CD4-positive, alpha-beta T cell (primary cell): ENCODE results near the gene PCDH9. TPM values are rescaled to one million over a fixed set of nuclear protein-coding genes. Genes with fewer than 3 reads are reported as not detected.
"Not testable (repeated sequence)": the region's sequence is repeated elsewhere in the genome, so short reads cannot be mapped to it uniquely, and the experiment has no call there.

Source experiments
- ATAC-seq: fragments of 200-7000 bp; cut with Tn5 transposase; one replicate; pipeline ENCODE4 v1.10.0; 2022; ENCODE audit warnings: mild to moderate bottlenecking; ENCODE audit not compliant: poor library complexity
- CTCF ChIA-PET: fragments of 350-600 bp; sonication (Branson Sonifier 250); formaldehyde crosslinking; loops from one replicate; lab custom pipeline; 2021; ENCODE audit warnings: antibody characterized with exemption, inconsistent platforms; lab: Charles Lee
- POLR2A ChIA-PET: fragments of 350-600 bp; sonication (Branson Sonifier 250); formaldehyde crosslinking; loops from one replicate; lab custom pipeline; 2021; ENCODE audit warnings: antibody characterized with exemption, inconsistent platforms; lab: Charles Lee
- DNase-seq, 14 experiments: peaks; one replicate each; pipeline ENCODE4 v3.0.0-alpha.2; 2013 to 2020; ENCODE audit warnings: mixed read lengths in 2 of 14
- H3K27ac ChIP-seq, 2 donors: one replicate each; pipeline versions ENCODE4 v1.5.1 to v1.7.0; 2013; ENCODE audit warnings: low read length in 2 of 2, low read depth in 1 of 2, mild to moderate bottlenecking in 1 of 2
- H3K27me3 ChIP-seq, 2 experiments: 1 replicate in 1 of 2; 2 replicates in 1 of 2; pipeline versions ENCODE4 v1.6.1 to v1.7.0; 2013; ENCODE audit warnings: low read length in 2 of 2, control low read depth in 1 of 2, mild to moderate bottlenecking in 1 of 2, moderate library complexity in 1 of 2; ENCODE audit not compliant: insufficient read depth in 2 of 2, control insufficient read depth in 1 of 2
- H3K36me3 ChIP-seq: one replicate; pipeline ENCODE4 v1.6.1; 2013; ENCODE audit warnings: low read length, control low read depth; ENCODE audit not compliant: insufficient read depth
- H3K4me1 ChIP-seq: one replicate; pipeline ENCODE4 v1.6.1; 2013; ENCODE audit warnings: low read length, control low read depth; ENCODE audit not compliant: insufficient read depth
- H3K4me3 ChIP-seq: one replicate; pipeline ENCODE4 v1.5.1; 2013; ENCODE audit warnings: mild to moderate bottlenecking, low read length, moderate library complexity
- H3K9me3 ChIP-seq, 2 experiments: 1 replicate in 1 of 2; 2 replicates in 1 of 2; pipeline versions ENCODE4 v1.6.1 to v1.7.0; 2013; ENCODE audit warnings: low read length in 2 of 2, mild to moderate bottlenecking in 2 of 2, control low read depth in 1 of 2, moderate library complexity in 1 of 2; ENCODE audit not compliant: control insufficient read depth in 1 of 2, insufficient read depth in 1 of 2
- H3K27ac Mint-ChIP-seq: one replicate; pipeline ENCODE4 v1.8.0; 2020; ENCODE audit warnings: mixed read lengths
- H3K27me3 Mint-ChIP-seq: one replicate; pipeline ENCODE4 v1.8.0; 2021; ENCODE audit warnings: mixed read lengths
- H3K36me3 Mint-ChIP-seq: one replicate; pipeline ENCODE4 v1.8.0; 2021; ENCODE audit warnings: low read depth, mixed read lengths
- H3K4me1 Mint-ChIP-seq: one replicate; pipeline ENCODE4 v1.8.0; 2021; ENCODE audit warnings: low read depth, mixed read lengths
- H3K4me3 Mint-ChIP-seq: one replicate; pipeline ENCODE4 v1.8.0; 2020; ENCODE audit warnings: mild to moderate bottlenecking, mixed read lengths
- H3K9me3 Mint-ChIP-seq: one replicate; pipeline ENCODE4 v1.8.0; 2020; ENCODE audit warnings: mixed read lengths
- intact Hi-C, 2 experiments: fragments of 100-400 bp; cut with DNase I in 1 of 2; cut with micrococcal nuclease in 1 of 2; formaldehyde crosslinking; loops; one replicate each; pipeline versions ENCODE4 v1.15.1 to v1.9.0; 2023 to 2025; cut with DNase I, micrococcal nuclease
- total RNA-seq, 174 experiments: library from RNA in 2 of 174; stranded (reverse) in 2 of 174; gene quantifications; one replicate each; pipeline ENCODE4 v1.2.3 and lab custom pipeline; 2021 to 2026
- TF ChIP-seq, protein P1 (sequence below): fragments of 200-600 bp; IDR thresholded peaks from one replicate; pipeline ENCODE4 v1.8.0; 2022; ENCODE audit warnings: antibody characterized with exemption, mild to moderate bottlenecking

PCDH9 gene
- total RNA-seq, 2 experiments from 2014 or later: 0.08 to 0.19 TPM

DNA sequence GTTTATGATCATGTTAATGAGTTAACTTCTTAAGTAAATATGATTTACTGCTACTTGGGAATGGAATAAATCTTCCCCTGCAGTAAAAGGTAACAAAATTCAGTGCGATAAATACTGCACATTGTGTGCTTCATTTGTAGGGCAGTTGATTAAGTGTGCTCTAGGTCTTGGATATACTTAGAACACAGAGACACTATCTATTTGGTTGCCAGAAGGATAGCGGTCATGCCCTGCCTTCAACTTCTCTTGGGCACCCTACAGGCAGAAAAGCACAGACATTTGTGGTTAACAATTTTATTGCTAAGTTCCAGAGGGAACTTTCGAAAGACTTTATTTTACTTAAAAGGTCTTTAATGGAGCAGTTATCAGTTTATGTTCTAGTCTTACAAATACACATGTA is 605.8 kb downstream of the PCDH9 start:
- Mint-ChIP-seq H3K4me1 (no peaks in the 10 kb centered on the region), H3K9me3 (peaks cover 3% of the 10 kb centered on the region), H3K27ac (no peak overlapping the region), H3K4me3 (no peak overlapping the region), H3K36me3 (no peaks in the 10 kb centered on the region), H3K27me3 (no peaks in the 10 kb centered on the region)
- CTCF ChIA-PET: no interaction called here
- H3K36me3 ChIP-seq: no peaks in the 10 kb centered on the region
- no peak overlapping the region for H3K27ac ChIP-seq
- TF ChIP-seq, protein P1, sequence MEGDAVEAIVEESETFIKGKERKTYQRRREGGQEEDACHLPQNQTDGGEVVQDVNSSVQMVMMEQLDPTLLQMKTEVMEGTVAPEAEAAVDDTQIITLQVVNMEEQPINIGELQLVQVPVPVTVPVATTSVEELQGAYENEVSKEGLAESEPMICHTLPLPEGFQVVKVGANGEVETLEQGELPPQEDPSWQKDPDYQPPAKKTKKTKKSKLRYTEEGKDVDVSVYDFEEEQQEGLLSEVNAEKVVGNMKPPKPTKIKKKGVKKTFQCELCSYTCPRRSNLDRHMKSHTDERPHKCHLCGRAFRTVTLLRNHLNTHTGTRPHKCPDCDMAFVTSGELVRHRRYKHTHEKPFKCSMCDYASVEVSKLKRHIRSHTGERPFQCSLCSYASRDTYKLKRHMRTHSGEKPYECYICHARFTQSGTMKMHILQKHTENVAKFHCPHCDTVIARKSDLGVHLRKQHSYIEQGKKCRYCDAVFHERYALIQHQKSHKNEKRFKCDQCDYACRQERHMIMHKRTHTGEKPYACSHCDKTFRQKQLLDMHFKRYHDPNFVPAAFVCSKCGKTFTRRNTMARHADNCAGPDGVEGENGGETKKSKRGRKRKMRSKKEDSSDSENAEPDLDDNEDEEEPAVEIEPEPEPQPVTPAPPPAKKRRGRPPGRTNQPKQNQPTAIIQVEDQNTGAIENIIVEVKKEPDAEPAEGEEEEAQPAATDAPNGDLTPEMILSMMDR: no peak
- no peaks in the 10 kb centered on the region for H3K27me3 ChIP-seq
- no peaks in the 10 kb centered on the region for H3K4me1 ChIP-seq
- POLR2A ChIA-PET: no interaction called here
- ATAC-seq (no peak), DNase-seq (no peak)
- H3K9me3 ChIP-seq: peaks cover 0 to 8% of the 10 kb centered on the region in 2 experiments
- H3K4me3 ChIP-seq: no peak overlapping the region
- intact Hi-C loops: no loop called here

DNA sequence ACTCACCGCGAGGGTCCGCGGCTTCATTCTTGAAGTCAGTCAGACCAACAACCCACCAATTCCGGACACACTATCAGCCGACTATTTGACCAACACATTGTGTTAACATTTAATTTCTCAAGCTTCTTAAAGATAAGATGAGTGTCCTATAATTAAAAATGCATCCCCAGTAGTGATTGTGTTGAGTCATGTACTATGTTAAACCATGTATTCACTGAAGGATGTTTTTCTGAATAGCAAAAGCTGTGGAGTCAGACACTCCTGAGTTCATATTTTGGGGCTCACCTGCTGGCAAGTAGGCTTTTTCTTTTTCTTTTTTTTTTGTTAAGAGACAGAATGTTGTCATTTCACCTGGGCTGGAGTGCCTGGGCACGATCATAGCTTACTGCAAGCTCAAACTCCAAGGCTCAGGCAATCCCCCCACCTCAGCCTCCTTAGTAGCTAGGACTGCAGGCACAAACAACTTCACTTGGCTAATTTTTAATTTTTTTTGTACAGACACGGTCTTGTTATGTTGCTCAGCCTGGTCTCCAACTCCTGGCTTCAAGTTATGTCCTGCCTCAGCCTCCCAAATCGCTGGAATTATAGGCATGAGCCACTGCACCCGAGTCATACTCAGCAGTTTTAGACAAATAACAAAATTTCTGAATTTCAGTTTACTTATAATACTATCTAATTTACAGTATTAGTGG is 606.9 kb downstream of the PCDH9 start:
- H3K36me3 Mint-ChIP-seq: no peaks in the 10 kb centered on the region
- CTCF ChIA-PET: no interaction called here
- Histone ChIP-seq H3K27ac (no peak overlapping the region), H3K27me3 (no peaks in the 10 kb centered on the region), H3K36me3 (no peaks in the 10 kb centered on the region), H3K9me3 (peaks cover 0 to 8% of the 10 kb centered on the region in 2 experiments), H3K4me1 (no peaks in the 10 kb centered on the region), H3K4me3 (no peak overlapping the region)
- intact Hi-C loops: no loop called here
- TF ChIP-seq, protein P1: no peak
- DNase-seq: no peak
- no peaks in the 10 kb centered on the region for H3K27me3 Mint-ChIP-seq
- no peak overlapping the region for H3K4me3 Mint-ChIP-seq
- H3K27ac Mint-ChIP-seq: no peak overlapping the region
- no peaks in the 10 kb centered on the region for H3K4me1 Mint-ChIP-seq
- ATAC-seq: no peak
- H3K9me3 Mint-ChIP-seq: peaks cover 3% of the 10 kb centered on the region
- POLR2A ChIA-PET: no interaction called here

DNA sequence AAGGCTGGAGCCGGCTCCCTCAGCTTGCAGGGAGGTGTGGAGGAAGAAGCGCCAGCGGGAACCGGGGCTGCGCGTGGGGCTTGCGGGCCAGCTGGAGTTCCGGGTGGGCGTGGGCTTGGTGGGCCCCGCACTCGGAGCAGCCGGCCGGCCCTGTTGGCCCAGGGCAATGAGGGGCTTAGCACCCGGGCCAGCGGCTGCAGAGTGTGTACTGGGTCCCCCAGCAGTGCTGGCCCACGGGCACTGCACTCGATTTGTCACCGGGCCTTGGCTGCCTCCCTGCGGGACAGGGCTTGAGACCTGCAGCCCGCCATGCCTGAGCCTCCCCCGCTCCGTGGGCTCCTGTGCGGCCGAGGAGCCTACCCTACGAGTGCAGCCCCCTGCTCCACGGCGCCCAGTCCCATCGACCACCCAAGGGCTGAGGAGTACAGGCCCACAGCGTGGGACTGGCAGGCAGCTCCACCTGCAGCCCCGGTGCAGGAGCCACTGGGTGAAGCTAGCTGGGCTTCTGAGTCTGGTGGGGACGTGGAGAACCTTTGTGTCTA is 608.2 kb downstream of the PCDH9 start:
- H3K4me1 Mint-ChIP-seq, H3K4me3 Mint-ChIP-seq, H3K27me3 ChIP-seq, ATAC-seq, intact Hi-C loops, H3K36me3 ChIP-seq, H3K4me1 ChIP-seq, H3K27me3 Mint-ChIP-seq, POLR2A ChIA-PET, H3K9me3 Mint-ChIP-seq, H3K36me3 Mint-ChIP-seq, H3K27ac ChIP-seq, CTCF ChIA-PET, H3K27ac Mint-ChIP-seq, H3K4me3 ChIP-seq: not testable (repeated sequence)
- peak in 1 of 14 experiments; percentile 6 for DNase-seq
- H3K9me3 ChIP-seq: peaks cover 0 to 12% of the 10 kb centered on the region in 2 experiments
